B cell (primary cell): ENCODE data around the gene MYOCD. TPM values are rescaled to one million over a fixed set of nuclear protein-coding genes. Genes with fewer than 3 reads are reported as not detected.
A peak's percentile ranks its signal among the peaks of the same experiment; 100 is the strongest.

ENCODE experiments used
- ATAC-seq: fragments of 200-7000 bp; cut with Tn5 transposase; one replicate; pipeline ENCODE4 v1.10.0; 2021; ENCODE audit warnings: low read depth, mild to moderate bottlenecking, moderate number of reproducible peaks, moderate library complexity
- CTCF ChIA-PET: fragments of 350-600 bp; sonication (Branson Sonifier 250); formaldehyde crosslinking; loops from one replicate; lab custom pipeline; 2021; ENCODE audit warnings: antibody characterized with exemption, inconsistent platforms; lab: Charles Lee
- POLR2A ChIA-PET: fragments of 350-600 bp; sonication (Branson Sonifier 250); formaldehyde crosslinking; loops from one replicate; lab custom pipeline; 2021; ENCODE audit warnings: antibody characterized with exemption; lab: Charles Lee
- DNase-seq: peaks from one replicate; pipeline ENCODE4 v3.0.0; 2013
- H2AFZ ChIP-seq: 2 replicates; pipeline ENCODE4 v1.6.1; 2012; ENCODE audit warnings: mild to moderate bottlenecking, low read depth, low read length; ENCODE audit not compliant: insufficient read depth, poor library complexity, severe bottlenecking
- H3K27ac ChIP-seq, 2 donors: 1 replicate in 1 of 2; 2 replicates in 1 of 2; pipeline ENCODE4 v1.5.1; 2012 to 2013; ENCODE audit warnings: low read length in 2 of 2, mild to moderate bottlenecking in 2 of 2, moderate library complexity in 1 of 2
- H3K27me3 ChIP-seq, 4 experiments: fragments of 200-600 bp in 1 of 4; sonication (generic) in 1 of 4; replicated peaks in 1 of 4; 1 replicate in 2 of 4; 2 replicates in 2 of 4; pipeline versions ENCODE4 v1.6.1 to v1.7.0; 2013 to 2016; ENCODE audit warnings: low read length in 3 of 4, mild to moderate bottlenecking in 2 of 4, mixed read lengths in 1 of 4, moderate library complexity in 1 of 4; ENCODE audit not compliant: insufficient read depth in 4 of 4, control insufficient read depth in 3 of 4; ENCODE audit errors: control extremely low read depth in 1 of 4
- H3K36me3 ChIP-seq, 2 experiments: replicated peaks in 1 of 2; 1 replicate in 1 of 2; 2 replicates in 1 of 2; pipeline versions ENCODE4 v1.6.1 to v1.7.1; 2013; ENCODE audit warnings: low read length in 1 of 2; ENCODE audit not compliant: insufficient read depth in 2 of 2, control insufficient read depth in 1 of 2; ENCODE audit errors: control extremely low read depth in 1 of 2, extremely low read depth in 1 of 2
- H3K4me1 ChIP-seq, 2 donors: fragments of 200-600 bp in 1 of 2; sonication (generic) in 1 of 2; 1 replicate in 1 of 2; 2 replicates in 1 of 2; pipeline versions ENCODE4 v1.5.1 to v1.6.1; 2013 to 2017; ENCODE audit warnings: low read length in 2 of 2; ENCODE audit not compliant: control insufficient read depth in 2 of 2, insufficient read depth in 2 of 2
- H3K4me2 ChIP-seq: replicated peaks from 2 replicates; pipeline ENCODE3; 2012; ENCODE audit warnings: mild to moderate bottlenecking, low read depth, low read length; ENCODE audit not compliant: poor library complexity, severe bottlenecking
- H3K4me3 ChIP-seq, 5 experiments: fragments of 200-600 bp in 1 of 5; sonication (generic) in 1 of 5; 1 replicate in 3 of 5; 2 replicates in 2 of 5; pipeline versions ENCODE4 v1.5.1 to v1.7.0; 2011 to 2016; ENCODE audit warnings: low read length in 4 of 5, mild to moderate bottlenecking in 4 of 5, low read depth in 2 of 5, control low read depth in 1 of 5, moderate library complexity in 1 of 5; ENCODE audit not compliant: insufficient read depth in 1 of 5; ENCODE audit errors: control extremely low read depth in 1 of 5, extremely low read depth in 1 of 5
- H3K79me2 ChIP-seq: fragments of 200-600 bp; sonication (generic); one replicate; pipeline ENCODE4 v1.6.0; 2016; ENCODE audit warnings: low read length; ENCODE audit not compliant: control insufficient read depth, insufficient read depth
- H3K9ac ChIP-seq: fragments of 200-600 bp; sonication (generic); 2 replicates; pipeline ENCODE4 v1.6.1; 2017; ENCODE audit warnings: mild to moderate bottlenecking, low read length, moderate library complexity
- H3K9me3 ChIP-seq, 3 donors: one replicate each; pipeline versions ENCODE4 v1.6.1 to v1.7.1; 2013; ENCODE audit warnings: low read length in 2 of 3; ENCODE audit not compliant: control insufficient read depth in 2 of 3, insufficient read depth in 1 of 3; ENCODE audit errors: control extremely low read depth in 1 of 3
- H4K20me1 ChIP-seq: 2 replicates; pipeline ENCODE4 v1.6.0; 2012; ENCODE audit warnings: mild to moderate bottlenecking, low read length; ENCODE audit not compliant: insufficient read depth, control insufficient read depth, poor library complexity, severe bottlenecking
- H3K27ac Mint-ChIP-seq: one replicate; pipeline ENCODE4 v1.8.0; 2021; ENCODE audit warnings: mixed read lengths
- H3K27me3 Mint-ChIP-seq: one replicate; pipeline ENCODE4 v1.8.0; 2021; ENCODE audit warnings: mixed read lengths
- H3K4me1 Mint-ChIP-seq: one replicate; pipeline ENCODE4 v1.8.0; 2021; ENCODE audit warnings: mixed read lengths
- H3K4me3 Mint-ChIP-seq: one replicate; pipeline ENCODE4 v1.8.0; 2021; ENCODE audit warnings: mixed read lengths
- H3K9me3 Mint-ChIP-seq: one replicate; pipeline ENCODE4 v1.8.0; 2022; ENCODE audit warnings: mixed read lengths; ENCODE audit not compliant: insufficient read depth
- CTCF ChIP-seq: fragments of 200-600 bp; IDR thresholded peaks from one replicate; pipeline ENCODE4 v1.8.0; 2022; ENCODE audit warnings: antibody characterized with exemption, mild to moderate bottlenecking
- EZH2 ChIP-seq: IDR thresholded peaks from 2 replicates; pipeline ENCODE4 v1.6.1; 2012; ENCODE audit warnings: borderline replicate concordance, low read depth, mild to moderate bottlenecking, moderate library complexity, low read length; ENCODE audit not compliant: insufficient read depth, poor library complexity, severe bottlenecking
- WGBS: methylation state at CpG from one replicate; pipeline ENCODE4 v1.1.5; 2013; ENCODE audit warnings: missing lambda C conversion rate; ENCODE audit not compliant: insufficient coverage; 5-methylcytosine and 5-hydroxymethylcytosine counted together
- intact Hi-C: fragments of 100-400 bp; cut with micrococcal nuclease; formaldehyde crosslinking; loops from one replicate; pipeline ENCODE4 v1.10.0; 2022
- polyA plus RNA-seq: library from polyadenylated mRNA; depleted of rRNA; stranded (reverse); fragments of >200 nt; gene quantifications from 2 replicates; pipeline ENCODE4 v1.2.3, GENCODE V29; 2012
- total RNA-seq, 2 donors: library from RNA; stranded (reverse); fragments of 120-200 nt in 1 of 2; gene quantifications; 1 replicate in 1 of 2; 2 replicates in 1 of 2; pipeline versions ENCODE4 v1.2.3 to v1.2.4, GENCODE V29; 2013 to 2022

Gene MYOCD
- total and polyA plus RNA-seq, 2 donors (not counting 1 experiment from before 2014, with no cell fraction given): 0.32 TPM; not detected in 1

- 1% methylated on average over 86 of the region's 86 CpGs for WGBS
- no peaks in the 10 kb centered on the region for H4K20me1 ChIP-seq
- peak within 1 kb of the TSS; percentile 62 for H3K9ac ChIP-seq
- no peak within 1 kb of the TSS for H3K27ac ChIP-seq
- Mint-ChIP-seq H3K4me3 (peak within 1 kb of the TSS; percentile 87), H3K27me3 (peaks cover 32% of the 10 kb centered on the region), H3K4me1 (peaks cover 10% of the 10 kb centered on the region), H3K27ac (peak within 1 kb of the TSS; percentile 29), H3K9me3 (no peaks in the 10 kb centered on the region)
- H3K27me3 ChIP-seq: peaks cover 0 to 29% (median 7%) of the 10 kb centered on the region in 4 experiments
- peaks cover 10 to 11% of the 10 kb centered on the region in 2 donors for H3K4me1 ChIP-seq
- POLR2A ChIA-PET: interaction anchor here (0.6 kb wide), 2 partner anchors 142 to 157 kb away, joined by 3 read pairs; no protein-coding TSS in a partner anchor
- H3K4me2 ChIP-seq: peak within 1 kb of the TSS; percentile 71
- no peaks in the 10 kb centered on the region for H3K9me3 ChIP-seq
- CTCF ChIA-PET: interaction anchor here (1.6 kb wide), 1 partner anchor 214 kb away, joined by 6 read pairs; no protein-coding TSS in a partner anchor
- intact Hi-C loops: loop anchor here (10.0 kb wide), 1 partner anchor 225 kb away; the partner anchor contains the start of gene ELAC2
- H3K79me2 ChIP-seq: no peaks in the 10 kb centered on the region
- DNase-seq: peak; percentile 59
- ATAC-seq: peak; percentile 74
- H3K36me3 ChIP-seq: no peaks in the 10 kb centered on the region
- H2AFZ ChIP-seq: peak within 1 kb of the TSS; percentile 69
- TF ChIP-seq EZH2 (no peak), CTCF (no peak)
- H3K4me3 ChIP-seq: peak within 1 kb of the TSS in 4 of 5 experiments; percentile 31 to 60 (median 47)
Measured at GRCh38 chr17:12789481-12790248, 124.0 kb downstream of the MYOCD start, which contains the start of gene ARHGAP44. TSS of gene ARHGAP44 (plus strand) at chr17:12789498. CDS start at chr17:12789839, 341 bp downstream.
